Inferior parietal cortex (tissue), 1 donor: ENCODE data around the gene SOX15.
"Not testable (repeated sequence)": the region's sequence is repeated elsewhere in the genome, so short reads cannot be mapped to it uniquely, and the experiment has no call there.

Experiments used
- DNase-seq: peaks from one replicate; pipeline ENCODE4 v3.0.0-alpha.2; 2016; ENCODE audit errors: extremely low spot score

SOX15 gene

DNA sequence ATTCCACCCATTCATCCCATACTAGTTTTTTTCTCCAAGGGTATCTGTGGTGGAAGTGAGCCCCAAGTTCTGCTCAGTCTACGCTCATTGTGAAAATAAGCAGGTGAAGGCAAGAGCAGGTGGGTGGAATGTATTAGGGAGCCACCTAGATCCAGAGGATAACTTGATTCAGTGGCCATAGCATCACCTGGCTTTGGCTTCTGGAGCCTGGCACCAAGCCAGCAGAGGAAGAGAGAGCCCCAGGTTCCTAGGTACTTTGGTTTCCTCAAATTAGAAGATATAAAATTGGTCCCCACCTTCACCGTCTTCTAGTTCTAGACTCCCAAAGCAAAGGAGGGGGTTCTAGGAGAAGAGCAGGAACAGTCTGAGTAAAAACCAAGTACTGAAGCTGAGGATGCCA is 20.7 kb upstream of the SOX15 start:
- no peak for DNase-seq

DNA sequence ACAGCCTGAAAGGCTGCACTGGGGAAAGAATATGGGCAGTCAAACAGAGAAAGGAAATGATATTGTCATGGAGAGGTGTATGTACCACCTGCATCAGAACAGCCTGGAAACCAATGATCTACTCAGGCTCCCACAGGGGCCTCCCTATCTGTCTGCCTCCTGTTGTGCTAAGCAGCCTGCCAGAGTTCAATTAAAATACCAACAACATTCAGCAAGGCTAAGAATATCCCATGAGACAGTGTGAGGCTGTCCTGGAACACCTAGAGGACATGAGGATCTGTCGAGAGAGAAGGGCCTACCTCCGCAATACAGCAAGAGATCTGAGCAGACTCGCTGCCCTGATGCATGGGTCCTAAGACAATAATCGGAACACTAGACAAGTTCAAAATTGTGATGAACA is 16.4 kb upstream of the SOX15 start:
- DNase-seq = no peak

DNA sequence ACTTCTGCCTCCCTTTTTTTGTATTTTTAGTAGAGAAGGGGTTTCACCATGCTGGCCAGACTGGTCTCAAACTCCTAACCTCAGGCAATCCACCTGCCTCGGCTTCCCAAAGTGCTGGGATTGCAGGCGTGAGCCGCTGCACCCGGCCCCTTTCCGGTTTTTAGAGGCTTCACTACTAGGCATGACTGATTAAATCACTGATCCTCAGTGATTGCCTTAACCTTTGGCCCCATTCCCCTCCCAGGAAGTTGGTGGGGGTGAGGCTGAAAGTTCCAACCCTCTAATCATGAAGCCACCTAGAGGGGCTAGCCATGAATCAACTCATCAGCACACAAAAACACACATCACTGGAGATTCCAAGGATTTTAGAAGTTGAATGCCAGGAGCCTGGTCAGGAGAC is 7.7 kb upstream of the SOX15 start:
- not testable (repeated sequence) for DNase-seq

DNA sequence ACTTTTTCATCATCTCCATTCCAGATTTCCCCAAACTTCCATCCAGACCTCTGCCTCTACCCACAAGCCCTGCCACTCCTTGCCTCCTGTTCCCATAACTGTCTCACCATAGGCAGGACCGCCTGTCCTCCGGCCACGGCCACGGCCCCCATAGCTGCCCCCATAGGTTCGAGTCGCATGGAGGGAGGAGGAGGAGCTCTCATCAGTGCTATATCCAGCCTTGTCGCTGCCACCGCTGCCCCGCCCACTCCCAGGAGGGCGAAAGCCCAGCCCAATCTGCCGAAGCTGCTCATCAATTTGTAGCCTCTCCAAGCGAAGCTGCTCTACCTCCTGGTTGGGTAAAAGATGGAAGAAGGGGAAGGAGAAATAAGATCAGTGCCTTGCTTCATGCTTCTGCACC is 3.4 kb upstream of the SOX15 start:
- no peak for DNase-seq

DNA sequence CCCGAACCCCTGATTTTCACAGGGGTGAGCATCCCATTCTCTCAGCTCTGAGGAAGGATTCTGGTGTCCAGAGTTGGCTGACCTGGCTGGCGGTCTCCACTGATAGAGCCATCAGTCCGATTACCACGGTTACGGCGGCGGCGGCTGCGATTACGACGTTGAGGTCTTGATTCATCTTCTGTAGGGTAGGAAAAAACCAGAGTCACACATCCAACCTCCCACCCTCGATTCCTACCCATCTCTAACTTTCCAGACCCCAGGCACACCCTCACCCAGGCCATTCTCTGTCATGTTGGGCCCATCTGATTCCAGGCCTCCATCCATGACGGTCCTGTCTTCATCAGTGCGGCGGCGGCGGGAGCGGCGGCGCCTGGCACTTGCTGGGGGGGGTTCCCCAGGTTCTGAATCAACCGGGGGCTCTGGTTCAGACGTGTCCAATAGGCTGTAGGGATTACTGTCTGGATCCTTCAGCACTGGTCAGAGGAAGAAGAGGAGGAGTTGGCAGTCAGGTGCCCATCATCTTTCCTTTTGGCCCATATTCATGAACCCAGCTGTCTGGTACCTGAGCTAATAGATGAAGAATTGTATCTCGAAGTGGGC is 2.6 kb upstream of the SOX15 start:
- DNase-seq = no peak

DNA sequence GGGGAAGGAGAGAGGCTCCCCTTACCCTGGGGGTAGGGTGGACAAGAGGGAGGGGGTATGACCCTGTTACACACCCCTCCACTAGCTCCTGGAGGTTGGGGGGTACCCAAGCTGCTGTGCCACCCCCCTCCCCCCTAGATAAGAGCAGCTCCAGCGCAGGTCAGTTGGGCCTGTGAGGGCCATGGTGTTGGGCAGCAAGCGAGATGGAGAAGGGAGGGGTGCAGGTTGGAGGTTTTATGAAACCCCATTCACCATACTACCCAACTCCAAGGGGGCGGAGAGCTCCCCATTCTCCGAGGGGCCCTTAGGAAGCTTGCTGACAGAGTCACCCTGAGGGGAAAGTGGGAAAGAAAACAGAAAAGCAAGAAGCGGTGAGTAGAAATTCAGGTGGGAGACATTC is 1.7 kb upstream of the SOX15 start:
- DNase-seq = no peak

DNA sequence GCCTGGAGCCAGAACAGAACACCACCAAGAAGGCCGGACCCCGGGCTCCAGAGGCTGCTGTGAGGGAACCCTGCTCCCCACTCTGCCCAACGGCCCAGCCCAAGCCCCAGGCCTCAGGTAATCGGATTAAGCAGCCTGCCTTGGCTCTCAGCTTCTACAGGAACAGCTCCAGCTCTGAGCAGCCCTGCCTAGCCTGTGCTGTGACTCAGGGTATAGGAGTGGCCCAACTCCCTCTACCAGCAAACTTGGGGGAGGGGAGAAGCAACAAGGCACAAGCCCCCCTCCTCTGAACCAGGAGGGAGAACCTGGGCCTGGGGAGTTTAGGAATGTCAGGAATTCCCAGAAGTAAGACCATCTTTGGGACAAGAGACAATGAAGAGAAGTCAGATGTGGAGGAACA is 849 bp upstream of the SOX15 start:
- DNase-seq = no peak

DNA sequence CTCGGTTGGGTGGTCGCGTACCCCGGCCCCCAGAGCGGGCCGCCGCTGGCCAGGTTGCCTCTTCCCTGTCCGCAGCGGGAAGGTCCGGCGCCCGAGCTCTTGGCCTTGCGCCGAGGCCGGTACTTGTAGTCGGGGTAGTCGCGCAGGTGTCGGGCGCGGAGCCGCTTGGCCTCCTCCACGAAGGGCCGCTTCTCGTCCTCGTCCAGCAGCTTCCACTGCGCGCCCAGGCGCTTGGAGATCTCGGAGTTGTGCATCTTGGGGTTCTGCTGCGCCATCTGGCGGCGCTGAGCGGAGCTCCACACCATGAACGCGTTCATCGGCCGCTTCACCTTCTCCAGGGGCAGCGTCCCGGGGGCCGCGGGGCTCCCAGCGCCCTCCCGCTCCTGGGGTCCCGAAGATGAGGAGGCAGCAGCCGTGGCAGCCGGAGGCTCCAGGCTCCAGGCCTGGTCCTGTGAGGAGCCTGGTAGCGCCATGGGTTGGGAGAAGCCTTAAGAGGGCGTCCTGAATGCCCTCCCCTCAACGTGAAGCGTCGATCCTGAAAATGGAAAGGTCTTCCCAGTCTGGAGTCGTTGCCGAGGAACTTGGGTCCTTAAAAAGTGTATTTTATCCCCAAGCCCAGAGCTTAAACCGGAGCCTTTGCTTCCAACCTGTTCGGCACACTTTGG is 558 bp downstream of the SOX15 start:
- DNase-seq = peak; percentile 84

DNA sequence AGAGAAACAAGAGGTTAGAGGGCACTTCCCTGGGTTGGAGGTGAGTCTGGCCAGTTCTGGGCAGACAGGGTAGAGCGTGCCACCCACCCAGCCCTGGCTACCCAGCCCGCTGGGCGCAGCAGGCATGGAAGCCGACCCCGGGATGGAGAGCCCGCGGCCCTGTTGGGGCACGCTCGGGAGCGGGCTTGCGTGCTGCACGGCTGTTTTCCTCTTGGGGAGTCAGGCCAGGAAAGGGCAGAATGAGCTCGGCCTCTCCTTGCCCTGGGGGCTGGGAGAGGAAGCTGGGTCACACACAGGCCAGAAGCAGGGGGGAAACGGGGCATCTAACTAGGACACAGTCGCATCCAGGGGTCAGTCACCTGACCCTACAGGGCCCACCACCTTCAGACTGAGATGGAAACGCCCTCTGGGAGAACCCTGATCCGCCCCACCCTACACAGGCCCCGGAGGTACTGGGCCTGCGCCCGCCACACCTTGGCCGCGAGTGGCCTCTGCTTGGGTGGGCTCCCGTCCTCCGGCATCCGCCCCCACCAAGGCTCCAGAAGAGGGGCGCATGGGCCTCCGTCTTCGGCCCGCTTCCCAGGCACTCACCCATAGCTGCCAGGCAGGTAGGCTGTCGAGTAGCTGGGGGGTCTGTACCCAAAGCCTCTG is 1.2 kb downstream of the SOX15 start:
- DNase-seq = no peak

DNA sequence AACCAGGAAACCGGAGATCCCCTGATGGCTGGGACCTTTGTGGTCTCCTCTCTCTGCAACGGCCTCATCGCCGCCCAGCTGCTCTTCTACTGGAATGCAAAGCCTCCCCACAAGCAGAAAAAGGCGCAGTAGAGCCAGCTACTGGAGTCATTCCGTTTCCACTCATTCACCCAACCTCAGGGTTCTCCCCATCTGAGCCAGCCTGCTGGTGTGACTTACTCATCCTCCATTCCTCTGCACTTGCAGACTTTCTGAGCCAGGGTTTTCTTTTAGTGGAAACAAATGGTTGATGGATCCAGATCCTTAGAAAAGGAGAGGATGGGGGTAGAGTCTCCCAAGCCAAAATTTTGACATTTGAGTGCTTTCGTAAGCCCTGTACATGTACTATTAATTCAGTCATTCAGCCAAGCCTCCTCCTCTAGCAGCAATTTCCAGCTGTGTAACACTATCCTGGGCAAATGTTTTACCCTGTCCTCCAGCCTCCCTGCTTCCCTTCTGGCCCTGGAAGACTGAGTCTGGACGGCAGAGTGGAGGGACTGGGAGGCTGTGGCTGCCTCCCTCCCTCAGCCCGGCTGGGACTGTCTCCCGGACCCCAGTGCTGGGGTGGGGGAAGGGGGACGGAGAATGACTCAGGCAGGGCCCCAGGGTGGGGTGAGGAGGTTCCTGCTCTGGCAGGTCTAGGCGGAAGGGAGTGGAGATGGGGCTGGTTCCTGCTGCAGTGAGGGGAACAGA is 2.3 kb downstream of the SOX15 start:
- DNase-seq = no peak

DNA sequence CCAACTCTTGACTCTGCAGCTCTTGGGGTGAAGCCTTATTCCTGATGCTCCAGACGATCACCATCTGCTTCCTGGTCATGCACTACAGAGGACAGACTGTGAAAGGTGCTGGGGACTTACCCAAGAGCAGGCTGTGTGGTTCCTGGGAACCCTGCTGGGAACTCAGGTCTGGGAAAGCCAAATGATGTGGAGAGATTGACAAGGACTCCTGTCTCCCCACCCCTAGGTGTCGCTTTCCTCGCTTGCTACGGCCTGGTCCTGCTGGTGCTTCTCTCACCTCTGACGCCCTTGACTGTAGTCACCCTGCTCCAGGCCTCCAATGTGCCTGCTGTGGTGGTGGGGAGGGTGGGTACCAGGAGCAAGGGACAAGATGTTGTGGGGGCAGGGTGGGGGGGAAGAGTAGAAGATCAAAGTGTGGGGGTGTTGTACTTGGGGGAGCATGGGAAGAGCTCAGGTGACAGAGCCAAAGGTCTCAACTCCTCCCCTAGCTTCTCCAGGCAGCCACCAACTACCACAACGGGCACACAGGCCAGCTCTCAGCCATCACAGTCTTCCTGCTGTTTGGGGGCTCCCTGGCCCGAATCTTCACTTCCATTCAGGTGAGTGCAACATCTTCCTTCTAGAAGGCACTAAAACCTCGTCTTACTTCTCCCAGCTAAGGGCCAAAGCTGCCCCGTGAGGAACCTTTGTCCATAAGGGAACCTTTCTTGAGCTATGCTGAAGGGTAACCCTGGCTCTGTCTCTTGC is 3.0 kb downstream of the SOX15 start:
- DNase-seq = no peak

DNA sequence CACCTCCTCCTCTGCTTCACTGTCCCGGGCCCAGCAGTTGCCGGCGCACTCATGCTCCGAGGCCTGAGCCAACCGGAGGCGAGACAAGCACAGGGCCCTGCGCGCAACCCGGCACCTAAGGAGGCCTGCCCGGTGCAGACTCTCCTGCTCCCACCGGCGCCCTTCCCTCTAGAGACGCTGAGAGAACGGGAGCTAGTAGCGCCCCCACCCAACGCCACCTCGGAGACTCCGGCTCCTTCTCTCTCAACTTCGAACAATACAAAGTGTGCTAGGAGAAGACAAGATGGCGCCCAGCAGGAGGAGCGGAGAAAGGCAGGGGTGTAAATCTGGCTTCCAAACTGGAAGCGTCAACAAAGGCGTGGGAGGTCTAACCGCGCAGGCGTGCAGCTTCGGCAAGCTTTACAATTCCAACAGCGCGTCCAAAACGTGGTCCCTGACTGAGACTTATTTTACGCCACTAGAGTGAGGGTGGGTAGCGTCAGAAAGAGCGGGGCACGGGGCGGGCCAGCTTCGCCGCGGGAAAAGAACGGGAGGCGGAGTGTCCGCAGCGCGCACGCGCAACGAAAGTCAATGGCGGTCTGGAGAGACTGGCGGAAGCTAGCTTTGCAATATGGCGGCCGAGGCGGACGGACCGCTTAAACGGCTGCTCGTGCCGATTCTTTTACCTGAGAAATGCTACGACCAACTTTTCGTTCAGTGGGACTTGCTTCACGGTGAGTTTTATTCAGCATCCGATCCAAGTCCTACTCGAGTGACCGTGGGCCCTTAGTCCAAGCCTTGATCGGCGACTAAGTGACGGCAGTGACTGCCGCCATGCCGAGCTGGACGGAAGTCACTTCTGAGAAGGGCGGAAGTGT is 6.4 kb downstream of the SOX15 start, which contains the start of gene MPDU1:
TSS of gene MPDU1 (plus strand) at position 600 of the 857 bp plus-strand sequence. CDS start at position 611, 11 bp downstream.
- DNase-seq = peak; percentile 98

DNA sequence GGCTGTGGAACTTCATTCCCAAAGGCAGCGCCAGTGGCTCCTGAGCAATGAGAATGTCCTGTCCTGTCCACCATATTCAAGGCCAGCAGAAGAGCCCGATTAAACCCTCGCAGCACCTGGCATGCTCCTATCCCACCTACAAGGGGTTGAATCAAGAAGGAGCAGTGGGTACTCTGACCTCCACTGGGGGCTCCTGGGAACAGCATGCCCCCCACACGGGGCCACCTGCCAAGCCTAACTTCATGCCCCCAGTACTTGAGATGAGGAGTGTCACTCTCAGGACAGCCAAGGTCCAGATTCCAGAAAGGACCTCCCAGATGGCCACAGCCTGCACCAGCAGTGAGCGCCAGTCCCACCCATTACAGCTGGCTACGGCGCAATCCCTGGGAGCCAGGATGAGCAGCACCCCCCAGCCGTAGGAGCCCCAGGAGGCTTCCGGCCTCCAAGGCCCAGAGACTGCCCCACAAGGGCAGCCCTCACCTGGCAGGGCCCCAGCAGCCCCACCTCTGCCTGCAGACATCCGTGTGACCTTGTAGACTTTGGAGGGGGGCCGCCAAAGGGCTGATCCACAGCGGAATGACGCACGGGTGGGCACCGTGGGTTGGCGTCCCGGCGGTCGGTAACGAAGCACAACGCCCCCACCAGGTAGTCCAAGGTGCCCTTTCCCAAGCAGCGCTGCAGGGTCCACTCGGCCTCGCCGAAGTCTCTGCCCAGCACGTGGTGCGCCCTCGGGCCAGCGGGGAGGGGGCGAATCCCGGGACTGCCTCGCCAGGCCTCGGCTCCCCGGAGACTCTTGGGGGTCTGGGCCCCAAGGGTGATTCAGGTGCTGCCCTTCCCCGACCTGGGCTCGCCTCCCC is 7.3 kb downstream of the SOX15 start:
- no peak for DNase-seq

DNA sequence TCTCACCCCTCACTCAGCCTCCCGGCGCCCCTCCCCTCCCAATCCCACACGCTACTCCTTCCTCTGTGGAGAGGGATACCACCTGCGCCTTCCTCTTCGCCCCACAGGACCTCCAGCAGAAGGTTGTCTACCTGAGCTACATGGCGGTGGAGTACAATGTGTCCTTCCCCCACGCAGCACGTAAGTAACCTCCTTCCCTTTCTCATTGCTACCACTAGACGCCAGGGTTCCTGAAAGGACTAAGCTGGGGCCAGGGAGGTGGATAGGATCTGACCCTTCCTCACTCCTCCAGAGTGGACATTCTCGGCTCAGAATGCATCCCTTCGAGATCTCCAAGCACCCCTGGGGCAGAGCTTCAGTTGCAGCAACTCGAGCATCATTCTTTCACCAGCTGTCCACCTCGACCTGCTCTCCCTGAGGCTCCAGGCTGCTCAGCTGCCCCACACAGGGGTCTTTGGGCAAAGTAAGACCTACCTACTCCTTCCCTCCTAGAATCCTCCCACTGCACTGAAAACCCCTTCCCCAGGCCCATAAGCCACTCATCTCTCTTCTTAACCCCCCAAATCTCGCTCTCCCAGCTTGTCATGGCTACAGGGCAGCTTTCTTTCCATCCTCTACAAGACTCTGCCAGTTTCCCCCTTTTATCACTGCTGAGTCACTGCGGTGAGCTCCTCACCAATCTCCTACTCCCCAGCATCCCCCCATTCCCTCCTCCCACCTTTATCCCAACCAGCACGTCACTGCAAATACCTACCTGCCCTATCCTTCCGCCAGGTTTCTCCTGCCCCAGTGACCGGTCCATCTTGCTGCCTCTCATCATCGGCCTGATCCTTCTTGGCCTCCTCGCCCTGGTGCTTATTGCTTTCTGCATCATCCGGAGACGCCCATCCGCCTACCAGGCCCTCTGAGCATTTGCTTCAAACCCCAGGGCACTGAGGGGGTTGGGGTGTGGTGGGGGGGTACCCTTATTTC is 9.0 kb downstream of the SOX15 start:
- no peak for DNase-seq

DNA sequence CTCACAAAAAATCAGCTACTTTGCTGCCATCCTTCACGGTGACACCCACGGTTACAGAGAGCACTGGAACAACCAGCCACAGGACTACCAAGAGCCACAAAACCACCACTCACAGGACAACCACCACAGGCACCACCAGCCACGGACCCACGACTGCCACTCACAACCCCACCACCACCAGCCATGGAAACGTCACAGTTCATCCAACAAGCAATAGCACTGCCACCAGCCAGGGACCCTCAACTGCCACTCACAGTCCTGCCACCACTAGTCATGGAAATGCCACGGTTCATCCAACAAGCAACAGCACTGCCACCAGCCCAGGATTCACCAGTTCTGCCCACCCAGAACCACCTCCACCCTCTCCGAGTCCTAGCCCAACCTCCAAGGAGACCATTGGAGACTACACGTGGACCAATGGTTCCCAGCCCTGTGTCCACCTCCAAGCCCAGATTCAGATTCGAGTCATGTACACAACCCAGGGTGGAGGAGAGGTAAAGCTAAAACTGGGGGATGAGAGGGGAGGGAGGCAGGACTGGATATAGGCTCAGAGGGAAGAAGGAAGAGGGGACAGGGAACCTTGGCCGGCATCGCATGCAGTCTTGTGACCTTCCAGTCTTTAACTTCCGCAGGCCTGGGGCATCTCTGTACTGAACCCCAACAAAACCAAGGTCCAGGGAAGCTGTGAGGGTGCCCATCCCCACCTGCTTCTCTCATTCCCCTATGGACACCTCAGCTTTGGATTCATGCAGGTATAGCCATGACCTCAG is 9.9 kb downstream of the SOX15 start:
- no peak for DNase-seq

DNA sequence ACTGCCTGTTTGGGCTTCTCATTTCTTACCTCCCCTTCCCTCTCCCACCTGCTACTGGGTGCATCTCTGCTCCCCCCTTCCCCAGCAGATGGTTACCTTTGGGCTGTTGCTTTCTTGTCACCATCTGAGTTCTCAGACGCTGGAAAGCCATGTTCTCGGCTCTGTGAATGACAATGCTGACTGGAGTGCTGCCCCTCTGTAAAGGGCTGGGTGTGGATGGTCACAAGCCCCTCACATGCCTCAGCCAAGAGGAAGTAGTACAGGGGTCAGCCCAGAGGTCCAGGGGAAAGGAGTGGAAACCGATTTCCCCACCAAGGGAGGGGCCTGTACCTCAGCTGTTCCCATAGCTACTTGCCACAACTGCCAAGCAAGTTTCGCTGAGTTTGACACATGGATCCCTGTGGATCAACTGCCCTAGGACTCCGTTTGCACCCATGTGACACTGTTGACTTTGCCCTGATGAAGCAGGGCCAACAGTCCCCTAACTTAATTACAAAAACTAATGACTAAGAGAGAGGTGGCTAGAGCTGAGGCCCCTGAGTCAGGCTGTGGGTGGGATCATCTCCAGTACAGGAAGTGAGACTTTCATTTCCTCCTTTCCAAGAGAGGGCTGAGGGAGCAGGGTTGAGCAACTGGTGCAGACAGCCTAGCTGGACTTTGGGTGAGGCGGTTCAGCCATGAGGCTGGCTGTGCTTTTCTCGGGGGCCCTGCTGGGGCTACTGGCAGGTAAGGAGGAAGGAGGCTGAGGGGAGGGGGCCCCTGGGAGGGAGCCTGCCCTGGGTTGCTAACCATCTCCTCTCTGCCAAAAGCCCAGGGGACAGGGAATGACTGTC is 10.7 kb downstream of the SOX15 start, which contains the start of gene CD68:
TSS of gene CD68 (plus strand) at position 638 of the 833 bp plus-strand sequence. CDS start at position 678, 40 bp downstream.
- DNase-seq = peak; percentile 47
